Neural crest cell (in vitro differentiated cells): ENCODE data around the gene UBE2K. TPM values are rescaled to one million over a fixed set of nuclear protein-coding genes. Genes with fewer than 3 reads are reported as not detected.
"Not testable (repeated sequence)": the region's sequence is repeated elsewhere in the genome, so short reads cannot be mapped to it uniquely, and the experiment has no call there.

ENCODE experiments used
- DNase-seq: peaks from one replicate; pipeline ENCODE4 v3.0.0; 2021; ENCODE audit warnings: low read depth, mixed read lengths, low spot score
- H3K27ac Mint-ChIP-seq: one replicate; pipeline ENCODE4 v1.8.0; 2021; ENCODE audit warnings: mild to moderate bottlenecking, mixed read lengths; ENCODE audit not compliant: unreplicated experiment
- H3K27me3 Mint-ChIP-seq: 2 replicates; pipeline ENCODE4 v1.8.0; 2021; ENCODE audit warnings: low read depth, mild to moderate bottlenecking, mixed read lengths
- H3K36me3 Mint-ChIP-seq: 2 replicates; pipeline ENCODE4 v1.8.0; 2021; ENCODE audit warnings: low read depth, mild to moderate bottlenecking, mixed read lengths
- H3K4me1 Mint-ChIP-seq: 2 replicates; pipeline ENCODE4 v1.8.0; 2021; ENCODE audit warnings: mixed read lengths
- H3K4me3 Mint-ChIP-seq: one replicate; pipeline ENCODE4 v1.8.0; 2021; ENCODE audit warnings: mild to moderate bottlenecking, mixed read lengths
- H3K9me3 Mint-ChIP-seq: 2 replicates; pipeline ENCODE4 v1.8.0; 2021; ENCODE audit warnings: mixed read lengths
- total RNA-seq: library from RNA; stranded (reverse); gene quantifications from 2 replicates; pipeline ENCODE4 v1.2.1, GENCODE V29; 2021
- TF ChIP-seq, protein P1 (sequence below): fragments of 200-600 bp; sonication (generic); conservative IDR thresholded peaks from 2 replicates; pipeline ENCODE4 v1.5.0; 2021; ENCODE audit warnings: antibody characterized with exemption, mild to moderate bottlenecking

UBE2K gene
- total RNA-seq, 1 donor from 2014 or later = 79.3 TPM

DNA sequence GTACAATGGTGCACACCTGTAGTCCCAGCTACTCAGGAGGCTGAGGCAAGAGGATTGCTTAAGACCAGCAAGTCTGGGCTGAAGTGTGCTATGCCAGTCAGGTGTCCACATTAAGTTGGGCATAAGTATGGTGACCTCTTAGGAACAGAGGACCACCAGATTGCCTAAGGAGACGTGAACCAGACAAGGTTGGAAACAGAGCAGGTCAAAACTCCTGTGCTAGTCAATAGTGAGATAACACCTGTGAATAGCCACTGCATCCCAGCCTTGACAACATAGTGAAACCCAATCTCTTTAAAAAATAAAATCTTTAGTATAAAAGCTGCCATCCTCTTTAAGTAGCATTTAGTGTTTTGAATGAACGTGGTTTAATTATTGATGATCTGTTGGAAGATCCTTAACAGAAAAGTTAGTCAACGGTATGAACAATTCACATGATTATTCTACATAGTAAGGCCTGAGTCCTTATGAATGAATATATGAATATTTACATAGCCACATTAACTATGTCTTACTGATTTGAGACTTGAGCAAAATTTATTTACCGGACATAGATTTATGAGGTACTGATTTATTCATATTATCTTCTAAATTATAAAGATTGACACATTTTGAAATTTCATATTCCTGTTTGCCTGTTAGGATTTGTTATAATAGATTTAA is 63.2 kb downstream of the UBE2K start:
- TF ChIP-seq, protein P1, sequence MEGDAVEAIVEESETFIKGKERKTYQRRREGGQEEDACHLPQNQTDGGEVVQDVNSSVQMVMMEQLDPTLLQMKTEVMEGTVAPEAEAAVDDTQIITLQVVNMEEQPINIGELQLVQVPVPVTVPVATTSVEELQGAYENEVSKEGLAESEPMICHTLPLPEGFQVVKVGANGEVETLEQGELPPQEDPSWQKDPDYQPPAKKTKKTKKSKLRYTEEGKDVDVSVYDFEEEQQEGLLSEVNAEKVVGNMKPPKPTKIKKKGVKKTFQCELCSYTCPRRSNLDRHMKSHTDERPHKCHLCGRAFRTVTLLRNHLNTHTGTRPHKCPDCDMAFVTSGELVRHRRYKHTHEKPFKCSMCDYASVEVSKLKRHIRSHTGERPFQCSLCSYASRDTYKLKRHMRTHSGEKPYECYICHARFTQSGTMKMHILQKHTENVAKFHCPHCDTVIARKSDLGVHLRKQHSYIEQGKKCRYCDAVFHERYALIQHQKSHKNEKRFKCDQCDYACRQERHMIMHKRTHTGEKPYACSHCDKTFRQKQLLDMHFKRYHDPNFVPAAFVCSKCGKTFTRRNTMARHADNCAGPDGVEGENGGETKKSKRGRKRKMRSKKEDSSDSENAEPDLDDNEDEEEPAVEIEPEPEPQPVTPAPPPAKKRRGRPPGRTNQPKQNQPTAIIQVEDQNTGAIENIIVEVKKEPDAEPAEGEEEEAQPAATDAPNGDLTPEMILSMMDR = no peak
- no peaks in the 10 kb centered on the region for H3K9me3 Mint-ChIP-seq
- H3K27me3 Mint-ChIP-seq = no peaks in the 10 kb centered on the region
- no peak for DNase-seq
- peaks cover 24% of the 10 kb centered on the region for H3K36me3 Mint-ChIP-seq
- no peak overlapping the region for H3K4me3 Mint-ChIP-seq
- no peaks in the 10 kb centered on the region for H3K4me1 Mint-ChIP-seq
- H3K27ac Mint-ChIP-seq = no peak overlapping the region

DNA sequence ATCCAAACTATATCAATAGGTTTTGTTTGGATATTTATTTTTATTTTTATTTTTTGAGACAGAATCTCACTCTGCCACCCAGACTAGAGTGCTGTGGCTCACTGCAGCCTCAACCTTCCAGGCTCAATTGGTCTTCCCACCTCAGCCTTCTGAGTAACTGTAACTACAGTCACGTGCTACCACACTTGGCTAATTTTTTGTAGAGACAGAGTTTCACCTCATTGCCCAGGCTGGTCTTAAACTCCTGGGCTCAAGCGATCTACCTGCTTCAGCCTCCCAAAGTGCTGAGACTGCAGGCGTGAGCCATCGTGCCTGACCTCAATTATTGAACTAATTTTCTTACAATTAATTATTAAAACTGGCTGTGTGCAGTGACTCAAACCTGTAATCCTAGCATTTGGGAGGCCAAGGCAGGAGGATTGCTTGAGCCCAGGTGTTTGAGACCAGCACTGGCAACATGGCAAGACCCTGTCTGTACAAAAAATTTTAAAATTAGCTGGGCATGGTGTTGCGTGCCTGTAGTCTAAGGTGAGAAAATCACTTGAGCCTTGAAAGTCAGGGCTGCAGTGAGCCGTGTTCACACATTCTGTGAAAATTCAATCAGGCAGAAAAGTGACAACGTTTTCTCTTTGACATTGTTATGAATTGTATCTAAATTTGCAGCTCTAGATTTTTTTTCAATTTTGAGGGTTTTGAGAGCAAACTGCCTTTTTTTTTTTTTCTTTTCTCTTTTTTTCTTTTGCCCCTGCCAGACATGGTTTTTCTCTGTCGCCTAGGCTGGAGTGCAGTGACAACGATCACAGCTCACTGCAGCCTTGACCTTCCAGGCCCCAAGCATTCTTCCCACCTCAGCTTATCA is 66.0 kb downstream of the UBE2K start:
- H3K4me3 Mint-ChIP-seq = no peak overlapping the region
- peaks cover 19% of the 10 kb centered on the region for H3K36me3 Mint-ChIP-seq
- TF ChIP-seq, protein P1 = no peak
- no peak overlapping the region for H3K27ac Mint-ChIP-seq
- no peaks in the 10 kb centered on the region for H3K27me3 Mint-ChIP-seq
- no peaks in the 10 kb centered on the region for H3K4me1 Mint-ChIP-seq
- DNase-seq = no peak
- no peaks in the 10 kb centered on the region for H3K9me3 Mint-ChIP-seq

- H3K4me1 Mint-ChIP-seq = no peaks in the 10 kb centered on the region
- TF ChIP-seq, protein P1 = no peak
- H3K36me3 Mint-ChIP-seq = peaks cover 12% of the 10 kb centered on the region
- no peak overlapping the region for H3K4me3 Mint-ChIP-seq
- no peak overlapping the region for H3K27ac Mint-ChIP-seq
- no peak for DNase-seq
- H3K9me3 Mint-ChIP-seq = no peaks in the 10 kb centered on the region
- no peaks in the 10 kb centered on the region for H3K27me3 Mint-ChIP-seq
Measured at GRCh38 chr4:39770005-39770404, 72.1 kb downstream of the UBE2K start.

DNA sequence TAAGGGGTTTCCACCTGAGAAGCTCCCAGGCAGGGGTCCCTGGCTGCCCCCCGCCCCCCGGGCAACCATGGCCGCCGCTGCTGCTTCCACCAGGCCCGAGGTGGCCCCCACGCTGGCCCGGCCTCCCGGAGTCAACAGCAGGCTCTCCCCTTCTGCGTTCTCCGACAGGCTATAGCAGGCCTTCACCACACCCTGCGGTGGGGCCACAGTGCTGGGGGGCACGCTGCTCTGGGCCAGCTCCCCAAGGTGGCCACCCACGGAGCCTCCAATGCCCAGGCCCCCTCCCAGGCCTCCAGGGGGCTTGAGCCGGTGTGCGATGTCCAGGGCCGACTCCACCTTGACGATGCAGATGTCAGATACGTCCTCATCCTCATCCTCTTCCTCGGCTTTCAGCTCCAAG is 72.5 kb downstream of the UBE2K start:
- DNase-seq = no peak
- Mint-ChIP-seq H3K27ac (no peak overlapping the region), H3K4me3 (no peak overlapping the region), H3K36me3 (peaks cover 14% of the 10 kb centered on the region), H3K9me3 (no peaks in the 10 kb centered on the region), H3K27me3 (no peaks in the 10 kb centered on the region), H3K4me1 (no peaks in the 10 kb centered on the region)
- TF ChIP-seq, protein P1 = no peak

GRCh38 chr4:39770969-39771724 is 73.2 kb downstream of the UBE2K start:
- no peak overlapping the region for H3K4me3 Mint-ChIP-seq
- no peak overlapping the region for H3K27ac Mint-ChIP-seq
- TF ChIP-seq, protein P1 = no peak
- H3K36me3 Mint-ChIP-seq = peaks cover 16% of the 10 kb centered on the region
- H3K9me3 Mint-ChIP-seq = no peaks in the 10 kb centered on the region
- no peaks in the 10 kb centered on the region for H3K27me3 Mint-ChIP-seq
- no peaks in the 10 kb centered on the region for H3K4me1 Mint-ChIP-seq
- no peak for DNase-seq

DNA sequence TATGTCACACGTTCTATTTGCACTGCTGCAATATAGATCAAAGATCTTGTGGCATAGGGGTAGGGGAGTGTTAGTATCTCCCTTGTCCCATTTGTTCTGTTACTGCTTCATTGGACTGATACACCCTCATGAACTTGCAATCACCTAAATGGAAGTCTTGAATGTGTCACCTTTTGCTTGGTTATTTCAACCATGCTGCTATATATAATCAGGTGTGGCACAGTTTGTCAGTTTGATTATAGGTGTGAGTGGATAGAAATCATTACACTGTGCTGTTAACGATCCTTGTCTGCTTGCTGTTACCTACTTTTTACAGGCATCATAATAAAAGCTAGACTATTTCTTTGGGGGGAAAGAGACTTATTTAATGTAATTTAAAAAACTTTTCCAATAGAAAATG is 84.1 kb downstream of the UBE2K start:
- H3K4me3 Mint-ChIP-seq, H3K4me1 Mint-ChIP-seq, H3K9me3 Mint-ChIP-seq, H3K27me3 Mint-ChIP-seq, DNase-seq, H3K36me3 Mint-ChIP-seq, H3K27ac Mint-ChIP-seq: not testable (repeated sequence)
